ENCODE data around the gene HEATR5A. TPM values are rescaled to one million over a fixed set of nuclear protein-coding genes. Genes with fewer than 3 reads are reported as not detected.
"Not testable (repeated sequence)": the region's sequence is repeated elsewhere in the genome, so short reads cannot be mapped to it uniquely, and the experiment has no call there.

Gene HEATR5A
- total and polyA plus RNA-seq, 2 experiments from 2014 or later = 23.2 to 31.7 TPM

GRCh38 chr14:31387091-31387490 is 33.3 kb downstream of the HEATR5A start:
- no peak for DNase-seq (ENCODE audit: low read depth in 1 of 2, low spot score in 1 of 2)
- no peak for TF ChIP-seq CTCF (IDR thresholded peaks at IDR 0.05; ENCODE audit: low read depth, low read length)
- H3K36me3 ChIP-seq = peaks cover 36% of the 10 kb centered on the region
- H3K4me1 ChIP-seq (ENCODE audit: low read depth) = peaks cover 7% of the 10 kb centered on the region
- H3K27ac ChIP-seq = no peak overlapping the region
- H3K9me3 ChIP-seq (ENCODE audit: low read depth) = no peaks in the 10 kb centered on the region
- H3K4me3 ChIP-seq = no peak overlapping the region
- H3K27me3 ChIP-seq = no peaks in the 10 kb centered on the region

- H3K4me1 ChIP-seq (ENCODE audit: low read depth) = peaks cover 7% of the 10 kb centered on the region
- no peak for DNase-seq (ENCODE audit: low read depth in 1 of 2, low spot score in 1 of 2)
- no peak for TF ChIP-seq CTCF (IDR thresholded peaks at IDR 0.05; ENCODE audit: low read depth, low read length)
- no peak overlapping the region for H3K4me3 ChIP-seq
- H3K27me3 ChIP-seq = no peaks in the 10 kb centered on the region
- no peak overlapping the region for H3K27ac ChIP-seq
- H3K36me3 ChIP-seq = peaks cover 42% of the 10 kb centered on the region
- no peaks in the 10 kb centered on the region for H3K9me3 ChIP-seq (ENCODE audit: low read depth)
Observed at GRCh38 chr14:31386271-31386670, 34.1 kb downstream of the HEATR5A start.

- TF ChIP-seq CTCF (IDR thresholded peaks at IDR 0.05; ENCODE audit: low read depth, low read length) = no peak
- no peaks in the 10 kb centered on the region for H3K9me3 ChIP-seq (ENCODE audit: low read depth)
- H3K27me3 ChIP-seq = no peaks in the 10 kb centered on the region
- no peak for DNase-seq (ENCODE audit: low read depth in 1 of 2, low spot score in 1 of 2)
- H3K36me3 ChIP-seq = peaks cover 41% of the 10 kb centered on the region
- no peak overlapping the region for H3K27ac ChIP-seq
- H3K4me1 ChIP-seq (ENCODE audit: low read depth) = no peaks in the 10 kb centered on the region
- H3K4me3 ChIP-seq = no peak overlapping the region
Observed at GRCh38 chr14:31382221-31382620, 38.1 kb downstream of the HEATR5A start.

- Histone ChIP-seq H3K27ac (no peak overlapping the region), H3K27me3 (no peaks in the 10 kb centered on the region), H3K9me3 (ENCODE audit: low read depth) (no peaks in the 10 kb centered on the region), H3K4me1 (ENCODE audit: low read depth) (no peaks in the 10 kb centered on the region), H3K36me3 (peaks cover 34% of the 10 kb centered on the region), H3K4me3 (no peak overlapping the region)
- no peak for TF ChIP-seq CTCF (IDR thresholded peaks at IDR 0.05; ENCODE audit: low read depth, low read length)
- peak in 1 of 2 donors; percentile 42 for DNase-seq (ENCODE audit: low read depth in 1 of 2, low spot score in 1 of 2)
Observed at GRCh38 chr14:31380106-31380505, 40.2 kb downstream of the HEATR5A start.

- H3K36me3 ChIP-seq = peaks cover 41% of the 10 kb centered on the region
- not testable (repeated sequence) for H3K27ac ChIP-seq; H3K27me3 ChIP-seq; H3K4me3 ChIP-seq; H3K4me1 ChIP-seq (ENCODE audit: low read depth); H3K9me3 ChIP-seq (ENCODE audit: low read depth); DNase-seq (ENCODE audit: low read depth in 1 of 2, low spot score in 1 of 2)
Observed at GRCh38 chr14:31379125-31379947, 41.0 kb downstream of the HEATR5A start.

DNA sequence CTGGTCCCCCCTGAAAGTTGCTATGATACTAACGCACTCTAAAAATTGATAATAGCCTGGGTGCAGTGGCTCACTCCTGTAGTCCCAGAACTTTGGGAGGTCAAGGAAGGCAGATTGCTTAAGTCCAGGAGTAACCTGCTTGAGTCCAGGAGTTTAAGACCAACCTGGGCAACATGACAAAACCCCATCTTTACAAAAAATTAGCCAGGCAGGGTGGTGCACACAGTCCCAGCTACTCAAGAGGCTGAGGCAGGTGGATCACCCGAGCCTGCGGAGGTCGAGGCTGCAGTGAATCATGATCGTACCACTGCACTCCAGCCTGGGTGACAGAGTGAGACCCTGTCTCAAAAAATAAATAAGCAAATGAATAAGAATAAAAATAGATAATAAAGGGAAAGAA is 42.9 kb downstream of the HEATR5A start:
- H3K27me3 ChIP-seq = no peaks in the 10 kb centered on the region
- H3K4me3 ChIP-seq = no peak overlapping the region
- no peak for DNase-seq (ENCODE audit: low read depth in 1 of 2, low spot score in 1 of 2)
- no peak for TF ChIP-seq CTCF (IDR thresholded peaks at IDR 0.05; ENCODE audit: low read depth, low read length)
- H3K9me3 ChIP-seq (ENCODE audit: low read depth) = no peaks in the 10 kb centered on the region
- no peak overlapping the region for H3K27ac ChIP-seq
- no peaks in the 10 kb centered on the region for H3K4me1 ChIP-seq (ENCODE audit: low read depth)
- H3K36me3 ChIP-seq = peaks cover 31% of the 10 kb centered on the region

Data from cardiac muscle cell (in vitro differentiated cells and primary cell).